Activated T-cell treated with anti-CD3 and anti-CD28 coated beads for 4 hours (primary cell): ENCODE data around the gene BTC.
"Not testable (repeated sequence)": the region's sequence is repeated elsewhere in the genome, so short reads cannot be mapped to it uniquely, and the experiment has no call there.

Source experiments
- DNase-seq: peaks from one replicate; pipeline ENCODE4 v3.0.0-alpha.2; 2020

Gene BTC, protein sequence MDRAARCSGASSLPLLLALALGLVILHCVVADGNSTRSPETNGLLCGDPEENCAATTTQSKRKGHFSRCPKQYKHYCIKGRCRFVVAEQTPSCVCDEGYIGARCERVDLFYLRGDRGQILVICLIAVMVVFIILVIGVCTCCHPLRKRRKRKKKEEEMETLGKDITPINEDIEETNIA

DNA sequence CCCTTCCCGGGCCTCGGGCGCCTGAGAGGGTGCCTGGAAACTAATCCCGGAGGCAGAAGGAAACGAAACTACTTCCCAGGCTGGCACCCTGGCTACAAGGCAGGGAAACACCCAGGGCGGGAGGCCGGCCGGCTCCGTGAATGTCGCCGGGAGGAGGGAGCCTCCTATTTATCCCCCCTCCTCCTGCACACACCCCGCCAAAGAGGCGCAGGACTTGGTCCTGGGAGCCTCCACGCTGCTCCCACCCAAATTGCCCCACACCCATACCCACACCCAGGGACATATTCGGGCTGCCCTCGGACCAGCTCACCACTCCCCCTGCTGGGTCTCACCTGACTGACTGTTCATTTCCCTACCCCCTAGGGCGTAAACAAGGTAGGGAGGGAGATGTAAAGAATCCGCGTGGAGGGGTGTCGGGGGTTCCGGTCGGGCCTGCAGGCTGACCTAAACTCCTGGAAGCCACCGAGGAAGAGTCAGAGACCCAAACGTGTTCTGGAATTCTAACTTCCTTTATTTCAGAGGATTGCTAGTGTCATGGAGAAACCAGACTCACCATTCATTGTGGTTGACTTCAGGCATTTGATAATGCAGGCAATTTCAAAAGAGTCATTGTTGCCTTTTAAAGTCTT lies at the start of gene BTC:
BTC (minus strand) TSS at position 142 of the 629 bp plus-strand sequence. CDS start 198 bp downstream, outside the sequence.
- no peak for DNase-seq

DNA sequence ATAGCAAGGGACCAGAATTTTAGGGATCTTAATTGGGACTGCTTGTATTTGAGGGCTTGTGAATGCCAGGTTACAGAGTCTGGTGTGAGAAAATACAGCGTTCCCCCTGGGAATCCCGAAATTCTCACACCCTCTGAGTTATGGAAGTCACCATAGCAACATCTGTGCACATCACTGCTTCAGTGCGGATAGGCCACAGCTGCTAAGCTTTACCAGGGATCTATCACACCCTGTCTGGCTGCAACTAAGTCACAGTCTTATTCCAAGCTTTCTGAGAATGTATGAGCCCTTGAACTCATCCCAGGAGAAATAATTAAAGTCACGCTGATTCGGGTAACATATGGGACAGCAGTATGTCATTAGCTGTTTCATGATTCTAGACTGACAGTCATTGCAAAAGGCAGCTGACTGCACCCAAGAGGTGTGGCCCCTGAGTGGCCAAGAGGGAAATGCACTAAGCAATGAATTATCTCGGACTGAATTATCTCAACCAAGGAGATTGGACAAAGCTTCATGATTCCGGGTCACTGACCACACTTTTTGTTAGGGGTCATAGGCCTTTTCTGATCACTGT lies 46.7 kb upstream of the BTC start:
- DNase-seq: no peak

DNA sequence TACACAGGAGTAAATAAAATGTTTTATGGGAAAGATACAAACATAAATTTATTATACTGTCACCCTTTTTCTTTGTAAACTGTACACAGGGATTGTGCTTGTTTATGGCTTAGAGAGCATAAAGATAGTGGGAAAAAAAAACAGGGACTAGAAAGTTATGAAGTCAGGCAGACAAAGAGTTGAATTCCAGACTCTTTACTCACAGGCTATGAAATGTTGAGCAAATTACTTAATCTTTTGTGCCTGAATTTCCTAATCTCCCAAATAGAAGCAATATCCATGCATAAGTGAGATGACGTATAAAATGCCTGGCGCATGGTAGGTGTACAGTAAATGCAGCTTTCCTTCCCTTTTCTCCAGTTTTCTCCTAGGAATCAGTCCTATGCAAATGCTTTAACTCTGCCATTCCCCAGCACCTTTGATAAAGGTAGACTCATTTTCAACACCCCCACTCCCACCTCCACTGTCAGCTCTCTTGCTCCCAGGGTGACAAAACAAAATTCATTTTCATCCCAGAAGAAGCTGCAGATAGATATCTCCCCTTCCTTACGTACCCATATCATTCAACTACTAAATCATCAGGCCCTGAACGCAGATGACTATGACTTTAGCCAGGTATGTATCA lies 44.5 kb upstream of the BTC start:
- no peak for DNase-seq

DNA sequence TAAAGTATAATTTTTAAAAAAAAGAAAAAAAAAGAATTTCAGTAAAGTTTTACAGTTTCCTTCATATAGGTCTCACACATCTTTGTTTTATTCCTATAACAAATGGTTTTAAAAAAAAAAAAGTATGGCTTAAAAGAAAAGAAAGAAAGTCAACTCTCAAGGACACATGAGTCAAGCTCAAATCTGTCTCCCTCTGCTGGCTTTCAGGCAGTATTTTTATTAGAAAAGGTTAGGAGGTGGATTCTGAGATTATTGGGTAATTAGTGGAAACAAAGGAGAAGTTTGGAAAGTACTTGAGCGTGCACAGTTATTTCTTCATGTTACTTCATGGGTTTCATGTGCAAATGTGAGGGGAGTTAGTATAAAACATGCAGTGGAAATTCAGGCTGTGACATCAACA lies 36.6 kb upstream of the BTC start:
- DNase-seq: no peak

DNA sequence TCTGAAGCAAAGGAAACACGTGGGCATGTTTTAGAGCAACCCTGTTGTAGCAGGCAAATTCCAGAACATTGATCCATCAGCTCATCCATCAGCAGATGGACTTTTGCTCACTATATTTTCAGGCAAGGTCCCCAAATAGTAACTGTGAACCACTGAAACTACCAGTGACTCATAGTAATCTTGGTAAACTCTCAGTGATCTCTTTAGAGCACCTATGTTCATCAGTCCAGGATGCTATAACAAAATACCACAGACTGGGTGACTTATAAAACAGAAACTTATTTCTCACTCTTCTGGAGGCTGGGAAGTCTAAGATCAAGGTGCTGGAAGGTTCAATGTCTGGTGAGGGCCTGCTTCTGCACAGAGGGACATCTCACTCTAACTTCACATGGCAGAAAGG lies 28.9 kb upstream of the BTC start:
- no peak for DNase-seq

DNA sequence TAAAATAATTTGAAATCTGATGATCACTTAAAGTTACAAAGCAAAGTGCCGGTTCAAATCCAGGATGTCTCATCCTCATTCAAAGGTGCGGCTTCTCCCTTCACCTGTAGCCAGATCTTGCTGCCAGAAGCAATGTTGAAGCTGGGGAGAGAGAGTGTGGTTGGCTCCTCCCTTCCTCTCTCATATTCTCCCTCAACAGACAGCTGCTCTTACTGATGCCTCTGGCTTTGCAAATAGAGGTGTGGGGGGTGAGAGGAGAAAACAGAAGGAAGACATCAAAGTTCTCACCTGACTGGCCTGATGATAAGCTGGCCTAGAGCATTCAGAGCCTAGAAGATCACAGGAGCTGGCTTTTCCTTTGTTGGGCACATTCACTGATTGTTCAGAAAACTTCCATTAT lies 28.3 kb upstream of the BTC start:
- no peak for DNase-seq

DNA sequence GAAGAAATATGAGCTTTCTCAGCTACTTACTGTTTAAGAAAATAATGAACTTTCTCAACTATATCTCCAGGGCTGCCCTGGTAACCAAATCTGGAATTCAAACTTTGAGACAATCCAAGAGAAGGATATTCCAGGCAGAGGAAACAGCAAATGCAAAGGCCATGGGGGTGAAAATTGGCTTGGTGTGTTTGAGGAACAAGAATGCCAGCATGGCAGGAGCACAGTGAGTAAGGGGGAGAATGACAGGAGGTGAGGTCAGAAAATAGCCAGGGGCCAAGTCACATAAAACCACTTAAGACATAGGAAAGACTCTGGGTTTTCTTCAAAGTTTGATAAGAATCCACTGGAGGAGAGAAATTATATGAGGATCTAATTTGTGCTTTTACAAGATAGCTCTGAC lies 27.2 kb upstream of the BTC start:
- no peak for DNase-seq

DNA sequence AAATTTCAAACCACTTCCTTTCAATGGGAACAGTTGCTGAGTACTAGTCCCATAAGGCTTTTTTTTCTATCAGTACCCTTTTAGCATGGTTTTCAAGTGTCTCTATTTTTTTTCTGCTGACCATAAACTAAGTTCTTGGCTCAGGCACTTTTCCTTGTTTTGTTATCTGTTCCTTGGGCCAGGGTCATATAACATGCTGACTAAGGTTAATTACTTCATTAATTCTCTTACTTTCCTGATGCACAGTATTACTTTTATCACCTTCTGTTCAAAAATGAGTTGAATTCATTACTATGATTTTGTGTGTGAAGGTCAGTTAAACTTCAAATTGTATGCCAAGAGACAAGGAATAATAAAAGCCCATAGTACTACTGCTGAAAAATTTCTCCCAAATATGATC lies 19.7 kb upstream of the BTC start:
- DNase-seq: no peak

DNA sequence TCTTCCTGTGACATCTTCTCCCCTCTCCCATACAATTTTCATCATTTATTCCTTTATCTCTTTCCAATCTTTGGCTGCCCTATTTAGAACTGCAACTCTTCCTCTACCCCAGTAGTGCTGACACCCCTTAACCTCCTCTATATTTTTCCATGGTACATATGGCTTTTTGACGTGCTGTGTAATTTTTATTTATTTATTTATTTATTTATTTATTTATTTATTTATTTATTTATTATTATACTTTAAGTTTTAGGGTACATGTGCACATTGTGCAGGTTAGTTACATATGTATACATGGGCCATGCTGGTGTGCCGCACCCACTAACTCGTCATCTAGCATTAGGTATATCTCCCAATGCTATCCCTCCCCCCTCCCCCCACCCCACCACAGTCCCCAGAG lies 17.7 kb upstream of the BTC start:
- DNase-seq: not testable (repeated sequence)

DNA sequence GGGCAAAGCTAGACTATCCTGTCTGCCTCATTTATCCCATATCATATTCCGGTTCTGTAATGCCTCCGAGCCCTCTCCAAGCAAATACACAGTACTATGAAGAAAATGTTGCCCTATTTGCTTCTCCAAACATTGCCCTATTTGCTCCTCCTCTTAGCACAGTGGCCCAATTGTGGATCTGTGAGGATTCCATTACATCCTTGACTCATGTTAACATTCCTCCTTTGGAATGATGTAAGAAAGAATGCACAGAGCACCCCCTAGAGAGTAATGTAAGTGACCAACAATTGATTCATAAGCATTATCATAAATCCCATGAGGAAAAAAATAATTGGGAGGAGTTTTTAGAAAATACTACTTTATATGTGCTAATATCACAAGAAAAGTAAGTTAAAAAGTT lies 11.3 kb upstream of the BTC start:
- DNase-seq: no peak

DNA sequence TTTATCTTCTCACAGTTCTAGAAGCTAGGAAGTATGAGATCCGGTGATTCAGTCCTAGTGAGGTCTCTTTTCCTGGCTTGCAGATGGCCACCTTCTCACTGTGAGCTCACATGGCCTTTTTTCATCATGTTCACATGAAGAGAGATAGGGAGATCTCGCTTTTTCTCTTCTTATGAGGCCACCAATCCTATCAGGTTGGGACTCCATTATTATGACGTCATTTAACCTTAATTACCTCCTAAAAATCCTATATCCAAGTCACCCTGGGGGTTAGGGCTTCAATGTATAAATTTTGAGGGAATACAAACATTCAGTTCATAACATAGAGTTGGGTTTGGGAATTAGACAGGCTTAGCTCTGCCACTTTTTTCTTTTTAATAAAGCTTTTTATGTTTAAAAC lies 6.0 kb upstream of the BTC start:
- DNase-seq: no peak

DNA sequence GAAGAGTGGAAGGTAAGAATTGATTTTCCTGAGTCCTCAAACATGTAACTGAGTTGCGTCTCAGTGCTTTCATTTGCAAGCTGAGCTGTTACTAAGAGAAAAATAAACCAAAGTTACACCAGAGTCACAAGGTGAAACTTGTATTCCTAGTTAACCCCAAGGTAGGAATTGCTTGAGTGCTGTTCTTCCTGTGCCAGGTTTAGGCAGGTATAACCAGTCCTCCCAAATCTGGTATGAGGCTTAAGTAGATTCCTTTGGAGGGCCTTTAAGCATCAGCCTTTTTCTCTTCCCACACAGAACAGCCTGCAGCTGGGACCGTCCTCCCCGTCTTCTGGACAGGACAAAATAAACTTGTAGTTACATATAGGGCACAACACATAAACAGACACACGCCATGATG lies 2.3 kb upstream of the BTC start:
- no peak for DNase-seq

DNA sequence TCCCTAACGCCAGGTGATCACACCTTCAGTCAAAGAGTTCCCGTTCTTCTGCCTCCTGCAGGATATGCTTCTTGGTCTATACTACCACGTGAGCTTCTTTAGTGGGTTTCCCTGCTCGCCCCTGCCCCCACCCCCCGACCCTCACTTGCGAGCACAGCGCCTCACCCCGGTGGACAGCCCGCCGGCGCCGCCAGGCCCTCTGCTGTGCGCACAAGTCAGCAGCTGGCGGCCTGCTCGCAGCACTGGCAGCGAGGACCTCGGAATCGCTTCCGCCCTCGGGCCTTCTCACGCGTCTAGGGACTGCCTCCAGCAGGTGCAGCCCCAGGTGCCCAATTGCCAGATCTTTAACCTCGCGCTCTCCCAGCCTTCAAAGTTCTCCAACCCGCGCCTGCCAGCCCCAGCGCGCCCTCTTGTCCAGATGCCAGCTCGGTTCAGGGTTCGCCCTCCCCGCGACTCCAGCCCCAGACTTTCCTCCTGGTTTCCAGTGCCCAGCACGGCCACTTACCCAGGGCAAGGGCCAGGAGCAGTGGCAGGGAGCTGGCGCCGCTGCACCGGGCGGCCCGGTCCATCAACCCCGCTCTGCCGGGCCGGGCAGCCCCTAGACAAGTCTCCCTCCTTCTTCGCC lies 454 bp downstream of the BTC start:
- no peak for DNase-seq

DNA sequence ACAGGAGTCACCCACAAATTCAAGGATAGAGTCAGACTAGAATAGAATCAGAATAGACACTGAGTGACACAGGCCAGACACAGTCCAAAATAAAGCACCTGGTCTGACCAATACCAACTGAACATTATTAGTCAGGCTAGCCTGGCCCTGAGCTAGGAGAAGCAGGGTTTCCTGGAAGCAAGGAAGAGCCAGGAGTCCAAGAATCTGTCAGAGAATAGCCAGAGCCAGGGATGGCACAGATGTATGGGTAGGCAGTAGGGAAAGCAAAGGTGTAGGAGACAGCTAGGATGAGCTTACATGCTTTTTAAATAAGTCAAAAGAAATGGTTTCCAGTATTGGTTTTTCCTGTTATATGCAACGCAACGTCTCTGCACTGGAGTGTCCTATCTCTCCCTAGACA lies 3.7 kb downstream of the BTC start:
- DNase-seq: no peak

DNA sequence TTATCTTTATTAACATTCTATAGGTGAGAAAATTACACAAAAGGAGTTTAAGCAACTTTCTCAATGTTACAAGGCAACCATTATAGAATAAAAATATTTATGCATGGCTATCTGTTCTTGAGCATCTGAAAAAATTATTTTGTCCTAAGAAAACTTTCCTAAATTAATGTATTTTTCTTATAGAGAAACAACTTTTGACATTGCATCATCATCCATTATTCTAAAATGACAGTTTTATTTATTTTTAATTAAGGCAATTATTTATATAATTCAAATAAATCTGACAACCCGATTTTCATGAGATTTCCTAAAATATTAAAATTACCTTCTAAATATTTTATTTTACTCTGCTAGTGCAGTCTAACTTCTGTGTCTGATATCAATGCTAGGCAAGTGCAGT lies 4.8 kb downstream of the BTC start:
- DNase-seq: no peak

DNA sequence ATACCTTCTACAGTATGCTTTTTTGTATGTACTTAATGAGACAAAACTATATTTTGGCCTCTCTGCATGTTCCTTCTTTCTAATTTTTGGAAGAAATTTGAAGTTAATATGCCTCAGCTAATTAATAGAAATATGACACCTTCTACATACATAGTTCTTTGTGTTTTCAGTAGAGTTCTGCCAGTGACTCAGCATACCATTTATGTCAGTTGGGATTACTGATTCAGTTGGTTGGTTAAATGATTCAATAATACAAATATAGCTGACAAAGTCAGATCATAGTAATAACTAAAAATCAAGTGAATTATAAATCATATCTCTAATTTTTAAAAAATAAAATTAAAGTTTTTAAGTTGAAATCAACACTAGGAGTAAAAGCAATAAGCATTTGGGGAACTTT lies 16.8 kb downstream of the BTC start:
- no peak for DNase-seq

DNA sequence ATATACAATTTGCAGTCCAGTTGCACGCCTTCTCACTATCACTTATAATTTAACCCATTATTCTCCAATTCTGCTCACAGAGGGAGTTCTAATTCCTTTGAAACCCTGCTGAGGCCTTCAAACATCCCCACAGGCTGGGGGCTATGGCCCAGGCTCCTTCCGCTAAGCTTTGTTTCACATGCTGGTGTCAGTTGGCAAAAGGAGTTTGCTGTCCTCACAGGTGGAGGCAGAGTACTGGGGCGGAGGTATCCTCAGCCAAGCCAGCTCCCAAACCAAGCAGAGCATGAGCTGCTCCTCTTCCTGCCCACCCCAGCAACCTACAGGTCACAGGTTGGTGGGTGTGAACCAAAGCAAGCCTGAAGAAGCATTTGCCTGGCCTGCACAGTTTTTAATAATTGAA lies 21.5 kb downstream of the BTC start:
- DNase-seq: no peak

DNA sequence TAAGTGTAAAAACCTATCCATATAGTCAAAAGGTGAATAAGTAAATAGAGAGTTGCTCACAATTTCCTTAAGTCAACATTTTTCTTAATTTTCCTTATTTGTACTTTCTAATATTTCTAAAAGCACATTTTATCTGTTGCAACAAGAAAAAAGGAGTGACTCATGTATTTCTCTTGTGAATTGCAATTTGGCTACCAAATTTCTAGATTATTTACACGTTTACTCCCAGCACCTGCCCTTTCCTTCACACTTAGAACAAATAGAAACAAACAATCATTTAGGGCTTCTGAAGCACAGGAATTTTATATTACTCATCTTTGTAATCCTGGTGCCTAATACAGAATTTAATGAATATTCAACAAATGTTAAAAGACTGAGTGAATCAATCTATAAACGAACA lies 22.2 kb downstream of the BTC start:
- no peak for DNase-seq

DNA sequence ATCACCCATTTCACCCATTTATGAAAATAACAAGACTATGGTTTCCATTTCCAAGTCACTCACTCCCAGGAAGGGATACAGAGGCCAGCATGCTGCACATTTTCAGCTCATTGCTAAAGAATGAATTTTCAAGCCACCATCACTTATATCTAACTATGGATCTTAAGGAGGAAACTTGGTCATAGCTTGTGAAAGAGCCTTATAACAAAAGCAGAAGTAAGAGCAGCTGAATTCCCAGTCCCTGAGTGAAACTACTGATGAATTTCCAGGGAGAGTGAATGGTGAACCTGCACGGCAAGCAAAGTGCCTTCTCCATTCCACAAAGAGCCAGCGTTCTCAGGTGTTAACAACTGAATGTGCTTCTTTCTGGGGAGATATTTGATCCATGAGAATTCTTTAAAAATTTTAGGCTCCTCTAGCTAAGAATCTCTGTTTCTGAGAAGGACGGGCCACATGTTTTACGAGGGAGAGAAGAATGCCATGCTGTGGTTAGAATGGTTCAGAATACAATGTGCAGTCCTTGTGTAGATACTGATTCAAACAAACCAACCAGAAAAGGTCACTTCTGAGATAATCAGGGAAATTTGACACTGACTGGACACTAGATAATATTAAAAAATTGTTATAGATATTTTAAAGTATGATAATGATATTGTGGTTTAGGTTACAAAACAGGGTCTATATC lies 24.0 kb downstream of the BTC start:
- no peak for DNase-seq

DNA sequence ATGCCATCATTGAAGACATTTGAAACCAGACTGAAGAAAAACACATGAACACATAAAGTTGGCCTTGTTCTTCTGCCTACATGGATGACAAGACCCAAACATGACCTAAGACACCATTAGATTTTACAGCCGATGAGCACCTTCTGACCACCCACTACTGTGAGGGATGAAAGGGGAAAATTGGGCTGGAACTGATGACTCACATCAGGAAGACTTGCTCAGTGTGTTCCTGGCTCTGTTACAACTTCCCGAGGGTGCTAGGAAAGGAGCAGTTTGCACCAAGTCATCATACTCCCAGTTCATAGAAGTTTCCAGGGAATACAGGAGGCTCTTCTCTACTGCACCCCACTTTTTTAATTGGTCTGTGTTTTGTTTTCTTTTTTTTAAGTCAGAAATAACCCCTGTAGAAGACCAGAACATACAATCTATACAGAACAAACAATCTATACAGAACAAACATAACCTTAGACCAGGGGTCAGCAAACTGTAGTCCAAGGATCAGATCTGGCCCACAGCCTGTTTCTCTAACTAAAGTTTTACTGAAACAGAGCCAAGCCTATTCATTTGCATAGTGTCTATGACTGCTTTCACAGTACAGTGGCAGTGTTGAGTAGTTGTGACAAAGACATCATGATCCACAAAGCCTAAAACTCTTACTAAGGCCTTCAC lies 25.3 kb downstream of the BTC start:
- DNase-seq: no peak

DNA sequence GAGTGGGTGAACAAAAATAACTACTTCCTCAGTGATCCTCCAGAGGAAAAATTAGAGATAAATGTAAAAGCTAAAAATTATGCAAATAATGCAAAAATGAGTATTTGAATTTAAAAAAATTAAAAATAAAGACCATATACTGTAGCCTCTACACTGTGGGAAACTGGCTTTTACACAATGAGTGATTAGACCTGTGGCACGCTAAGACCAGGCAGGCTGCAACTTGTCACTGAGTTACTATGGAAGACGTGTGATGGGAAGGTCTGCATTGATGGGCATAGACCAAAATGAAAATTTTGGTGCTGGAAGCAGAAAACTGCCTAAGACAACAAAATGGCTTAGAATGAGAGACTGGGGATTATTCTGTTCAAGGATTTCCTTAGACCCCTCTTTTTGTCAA lies 30.2 kb downstream of the BTC start:
- no peak for DNase-seq

DNA sequence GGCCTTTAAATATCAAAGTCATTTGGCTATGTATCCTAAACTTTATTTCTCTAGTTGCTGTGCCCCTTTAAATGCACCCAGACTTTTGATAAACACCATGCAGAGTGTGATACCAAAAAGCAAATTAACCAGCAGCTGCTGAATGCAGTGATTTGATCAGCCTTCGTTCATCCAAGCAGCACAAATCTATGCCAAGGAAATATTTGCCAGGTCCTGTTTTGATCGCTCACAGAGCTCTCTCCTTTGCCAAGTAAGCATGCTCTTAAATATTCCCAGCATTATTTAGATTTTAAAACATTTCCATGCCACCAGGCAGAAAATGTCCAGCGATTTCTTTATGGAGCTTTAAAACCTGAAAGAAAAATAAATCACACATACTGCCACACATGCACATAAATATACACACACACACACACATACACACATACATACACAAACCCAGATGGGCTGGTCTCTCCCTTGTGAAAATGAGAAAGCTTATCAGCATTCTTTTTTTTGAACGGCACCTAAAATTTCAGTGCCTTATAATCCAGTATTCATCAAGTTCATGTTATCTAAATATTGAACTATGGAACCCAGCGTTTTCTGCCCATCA lies 35.7 kb downstream of the BTC start:
- no peak for DNase-seq
